Stimulated activated CD4-positive, alpha-beta T cell treated with anti-CD3 and anti-CD28 coated beads, Interleukin-15, amount 100 ng/mL, for 24 hours (primary cell): ENCODE results near the gene BET1.

Experiments used
- DNase-seq: peaks from one replicate; pipeline ENCODE4 v3.0.0-alpha.2; 2020

The BET1 gene

GRCh38 chr7:94011714-94012353 is 7.7 kb upstream of the BET1 start:
- no peak for DNase-seq

- DNase-seq, result no peak
These were observed 4.4 kb upstream of the BET1 start for GRCh38 chr7:94008537-94008936.

GRCh38 chr7:94005753-94006152 is 1.6 kb upstream of the BET1 start:
- no peak for DNase-seq

- DNase-seq, result peak; percentile 4
These were observed 620 bp downstream of the BET1 start for GRCh38 chr7:94003446-94004023.

GRCh38 chr7:94001396-94001795 is 2.8 kb downstream of the BET1 start:
- DNase-seq, result no peak

GRCh38 chr7:93997868-93998267 is 6.3 kb downstream of the BET1 start:
- DNase-seq, result no peak

GRCh38 chr7:93992421-93993110 is 11.6 kb downstream of the BET1 start:
- DNase-seq, result no peak

- no peak for DNase-seq
These were observed 16.9 kb downstream of the BET1 start for GRCh38 chr7:93987297-93987696.

- no peak for DNase-seq
These were observed 19.1 kb downstream of the BET1 start for GRCh38 chr7:93985101-93985500.

- DNase-seq, result no peak
These were observed 20.1 kb downstream of the BET1 start for GRCh38 chr7:93984024-93984423.

GRCh38 chr7:93981480-93981874 is 22.7 kb downstream of the BET1 start:
- no peak for DNase-seq

GRCh38 chr7:93980744-93981479 is 23.2 kb downstream of the BET1 start:
- no peak for DNase-seq

- no peak for DNase-seq
These were observed 26.8 kb downstream of the BET1 start for GRCh38 chr7:93977211-93977950.

GRCh38 chr7:93973134-93973533 is 31.0 kb downstream of the BET1 start:
- no peak for DNase-seq

GRCh38 chr7:93972029-93972725 is 32.0 kb downstream of the BET1 start:
- DNase-seq, result no peak

- DNase-seq, result no peak
These were observed 35.1 kb downstream of the BET1 start for GRCh38 chr7:93968911-93969620.

GRCh38 chr7:93964813-93965212 is 39.3 kb downstream of the BET1 start:
- DNase-seq, result no peak

GRCh38 chr7:93964262-93964661 is 39.9 kb downstream of the BET1 start:
- no peak for DNase-seq

GRCh38 chr7:93960986-93961385 is 43.2 kb downstream of the BET1 start:
- no peak for DNase-seq

- no peak for DNase-seq
These were observed 45.5 kb downstream of the BET1 start for GRCh38 chr7:93958651-93959050.

GRCh38 chr7:93958216-93958615 is 45.9 kb downstream of the BET1 start:
- no peak for DNase-seq

GRCh38 chr7:93957767-93958166 is 46.4 kb downstream of the BET1 start:
- DNase-seq, result no peak
